AG04449 (cell line): ENCODE measurements around the gene SLC5A6.

Experiments used
- CTCF ChIA-PET: fragments of 350-600 bp; formaldehyde crosslinking; extraction: SDS; loops from one replicate; lab custom pipeline; 2021; ENCODE audit warnings: antibody characterized with exemption; lab: Yijun Ruan, JAX
- POLR2A ChIA-PET: fragments of 400-600, 350-600 bp; formaldehyde crosslinking; extraction: SDS; loops from one replicate; lab custom pipeline; 2020; ENCODE audit warnings: antibody characterized with exemption, inconsistent platforms; lab: Yijun Ruan, JAX
- DNase-seq: peaks from one replicate; pipeline ENCODE4 v3.0.0-alpha.2; 2010; ENCODE audit warnings: low read depth, low spot score
- H3K4me3 ChIP-seq: 2 replicates; pipeline ENCODE4 v1.5.1; 2011; ENCODE audit warnings: low read depth, mild to moderate bottlenecking, control low read depth, low read length
- TF ChIP-seq, protein P1 (sequence below): IDR thresholded peaks from one replicate; pipeline ENCODE4 v1.5.1; 2011; ENCODE audit warnings: mild to moderate bottlenecking, moderate library complexity, low read length, control low read depth, inconsistent platforms; ENCODE audit not compliant: insufficient read depth; ENCODE audit errors: missing control alignments

Gene SLC5A6

DNA sequence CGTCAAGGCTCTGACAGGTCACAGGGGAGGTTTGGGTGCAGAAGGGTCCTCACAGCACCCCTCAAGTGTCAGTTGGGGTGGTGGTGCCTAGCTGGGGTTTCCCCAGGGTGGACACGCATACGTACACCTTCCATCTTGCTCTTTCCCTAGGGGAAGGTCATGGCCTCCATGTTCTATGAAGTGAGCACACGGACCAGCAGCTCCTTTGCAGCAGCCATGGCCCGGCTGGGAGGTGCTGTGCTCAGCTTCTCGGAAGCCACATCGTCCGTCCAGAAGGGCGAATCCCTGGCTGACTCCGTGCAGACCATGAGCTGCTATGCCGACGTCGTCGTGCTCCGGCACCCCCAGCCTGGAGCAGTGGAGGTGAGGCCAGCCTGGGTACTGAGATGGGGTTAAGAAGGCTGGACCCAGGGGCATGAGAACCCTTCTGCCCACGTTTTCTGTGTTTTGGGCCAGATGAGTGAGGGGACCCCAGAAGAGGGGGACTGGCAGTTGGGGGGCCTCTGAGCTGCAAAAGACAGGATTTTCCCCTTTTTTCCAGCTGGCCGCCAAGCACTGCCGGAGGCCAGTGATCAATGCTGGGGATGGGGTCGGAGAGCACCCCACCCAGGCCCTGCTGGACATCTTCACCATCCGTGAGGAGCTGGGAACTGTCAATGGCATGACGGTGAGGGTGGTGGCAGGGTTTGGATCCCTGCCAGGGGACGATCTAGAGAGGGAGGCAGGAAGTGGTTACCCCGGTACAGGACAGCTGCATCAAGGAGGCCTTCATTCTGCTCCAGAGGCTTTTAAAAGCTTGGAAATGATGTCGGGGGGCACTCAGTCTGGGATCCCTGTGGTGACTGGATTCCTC is 29.9 kb upstream of the SLC5A6 start:
- TF ChIP-seq, protein P1, sequence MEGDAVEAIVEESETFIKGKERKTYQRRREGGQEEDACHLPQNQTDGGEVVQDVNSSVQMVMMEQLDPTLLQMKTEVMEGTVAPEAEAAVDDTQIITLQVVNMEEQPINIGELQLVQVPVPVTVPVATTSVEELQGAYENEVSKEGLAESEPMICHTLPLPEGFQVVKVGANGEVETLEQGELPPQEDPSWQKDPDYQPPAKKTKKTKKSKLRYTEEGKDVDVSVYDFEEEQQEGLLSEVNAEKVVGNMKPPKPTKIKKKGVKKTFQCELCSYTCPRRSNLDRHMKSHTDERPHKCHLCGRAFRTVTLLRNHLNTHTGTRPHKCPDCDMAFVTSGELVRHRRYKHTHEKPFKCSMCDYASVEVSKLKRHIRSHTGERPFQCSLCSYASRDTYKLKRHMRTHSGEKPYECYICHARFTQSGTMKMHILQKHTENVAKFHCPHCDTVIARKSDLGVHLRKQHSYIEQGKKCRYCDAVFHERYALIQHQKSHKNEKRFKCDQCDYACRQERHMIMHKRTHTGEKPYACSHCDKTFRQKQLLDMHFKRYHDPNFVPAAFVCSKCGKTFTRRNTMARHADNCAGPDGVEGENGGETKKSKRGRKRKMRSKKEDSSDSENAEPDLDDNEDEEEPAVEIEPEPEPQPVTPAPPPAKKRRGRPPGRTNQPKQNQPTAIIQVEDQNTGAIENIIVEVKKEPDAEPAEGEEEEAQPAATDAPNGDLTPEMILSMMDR, result no peak
- POLR2A ChIA-PET, result interaction anchor here (0.9 kb wide), 1 partner anchor 10 kb away, joined by 3 read pairs; no protein-coding TSS in a partner anchor
- H3K4me3 ChIP-seq, result no peak overlapping the region
- no peak for DNase-seq
- CTCF ChIA-PET, result interaction anchor here (1.3 to 2.1 kb wide), 4 partner anchors 10 to 61 kb away, joined by 3 to 8 read pairs (median 6); no protein-coding TSS in a partner anchor

DNA sequence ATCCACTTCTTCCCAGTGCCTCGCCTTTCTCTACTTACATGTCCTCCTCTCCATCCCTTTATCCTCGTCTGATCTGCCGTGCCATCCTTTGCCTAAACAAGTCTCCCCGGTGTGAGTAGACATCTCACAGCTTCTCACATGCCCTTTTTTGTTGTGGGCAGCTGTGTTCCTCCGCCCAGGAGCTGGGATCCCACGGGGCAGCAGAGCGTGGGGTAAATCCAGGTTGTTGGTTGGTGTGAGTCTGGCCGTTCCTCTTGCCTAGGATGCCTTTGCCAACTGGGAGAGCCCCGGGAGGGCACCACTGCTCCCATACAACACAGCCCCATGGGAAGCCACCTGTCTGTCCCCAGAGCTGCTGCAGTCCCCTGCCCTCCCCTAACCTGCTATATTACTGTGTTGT is 28.3 kb upstream of the SLC5A6 start:
- ChIA-PET POLR2A (no interaction called here), CTCF (interaction anchor here (1.3 to 1.6 kb wide), 2 partner anchors 15 to 63 kb away, joined by 3 to 8 read pairs; no protein-coding TSS in a partner anchor)
- TF ChIP-seq, protein P1, result no peak
- DNase-seq, result no peak
- no peak overlapping the region for H3K4me3 ChIP-seq

DNA sequence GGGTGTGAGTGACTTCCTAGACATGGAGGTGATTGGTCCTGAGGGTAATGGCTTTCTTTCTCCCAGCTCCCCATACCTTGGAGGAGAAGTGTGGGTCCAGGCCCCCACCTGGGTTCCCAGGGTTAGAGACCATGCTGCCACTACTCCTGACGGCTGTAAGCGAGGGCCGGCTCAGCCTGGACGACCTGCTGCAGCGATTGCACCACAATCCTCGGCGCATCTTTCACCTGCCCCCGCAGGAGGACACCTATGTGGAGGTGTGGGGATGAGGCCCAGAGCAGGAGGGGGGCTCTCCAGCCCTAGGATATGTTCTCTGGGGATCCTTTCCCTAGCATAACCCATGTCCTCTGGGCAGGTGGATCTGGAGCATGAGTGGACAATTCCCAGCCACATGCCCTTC is 26.9 kb upstream of the SLC5A6 start:
- TF ChIP-seq, protein P1, result no peak
- no peak overlapping the region for H3K4me3 ChIP-seq
- CTCF ChIA-PET, result interaction anchor here (1.1 kb wide), 1 partner anchor 13 kb away, joined by 3 read pairs; no protein-coding TSS in a partner anchor
- no peak for DNase-seq
- POLR2A ChIA-PET, result no interaction called here

DNA sequence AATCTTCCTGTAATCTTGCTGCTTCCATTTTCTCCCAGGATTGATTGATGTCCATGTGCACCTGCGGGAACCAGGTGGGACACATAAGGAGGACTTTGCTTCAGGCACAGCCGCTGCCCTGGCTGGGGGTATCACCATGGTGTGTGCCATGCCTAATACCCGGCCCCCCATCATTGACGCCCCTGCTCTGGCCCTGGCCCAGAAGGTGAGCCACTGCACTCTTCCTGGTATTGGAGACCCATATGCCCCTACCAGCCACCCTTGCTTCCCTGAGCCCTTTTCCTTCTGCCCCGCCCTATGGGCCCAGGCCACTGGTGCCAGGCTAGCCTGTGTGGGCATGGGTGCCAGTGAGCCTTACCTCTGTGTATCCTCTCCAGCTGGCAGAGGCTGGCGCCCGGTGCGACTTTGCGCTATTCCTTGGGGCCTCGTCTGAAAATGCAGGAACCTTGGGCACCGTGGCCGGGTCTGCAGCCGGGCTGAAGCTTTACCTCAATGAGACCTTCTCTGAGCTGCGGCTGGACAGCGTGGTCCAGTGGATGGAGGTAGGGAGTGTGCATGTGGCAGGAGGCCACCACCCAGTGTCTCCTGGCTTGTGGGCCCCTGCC is 25.4 kb upstream of the SLC5A6 start:
- H3K4me3 ChIP-seq, result no peak overlapping the region
- no peak for DNase-seq
- TF ChIP-seq, protein P1, result no peak
- POLR2A ChIA-PET, result no interaction called here
- CTCF ChIA-PET, result interaction anchor here (0.6 to 1.3 kb wide), 3 partner anchors 27 to 139 kb away, joined by 3 read pairs; no protein-coding TSS in a partner anchor

DNA sequence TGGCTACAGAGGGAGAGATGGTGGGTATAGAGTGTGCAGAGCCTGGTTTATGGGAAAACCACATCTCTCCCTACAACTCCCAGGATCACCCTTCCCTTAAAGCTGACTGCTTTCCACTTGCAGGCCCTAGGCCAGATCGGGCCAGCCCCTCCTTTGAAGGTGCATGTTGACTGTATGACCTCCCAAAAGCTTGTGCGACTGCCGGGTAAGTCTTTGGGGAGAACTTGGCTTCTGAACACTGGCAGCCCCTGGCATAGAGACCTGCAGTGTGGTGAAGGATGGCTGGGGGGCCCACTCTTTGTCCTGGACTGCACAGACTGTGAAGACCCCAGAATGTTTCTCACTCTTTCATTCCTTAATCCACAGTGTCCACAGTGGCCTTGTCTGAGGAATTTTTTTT is 24.6 kb upstream of the SLC5A6 start:
- ChIA-PET CTCF (interaction anchor here (1.0 to 1.3 kb wide), 4 partner anchors 11 to 66 kb away, joined by 3 to 4 read pairs (median 3); no protein-coding TSS in a partner anchor), POLR2A (no interaction called here)
- no peak overlapping the region for H3K4me3 ChIP-seq
- TF ChIP-seq, protein P1, result no peak
- DNase-seq, result no peak

DNA sequence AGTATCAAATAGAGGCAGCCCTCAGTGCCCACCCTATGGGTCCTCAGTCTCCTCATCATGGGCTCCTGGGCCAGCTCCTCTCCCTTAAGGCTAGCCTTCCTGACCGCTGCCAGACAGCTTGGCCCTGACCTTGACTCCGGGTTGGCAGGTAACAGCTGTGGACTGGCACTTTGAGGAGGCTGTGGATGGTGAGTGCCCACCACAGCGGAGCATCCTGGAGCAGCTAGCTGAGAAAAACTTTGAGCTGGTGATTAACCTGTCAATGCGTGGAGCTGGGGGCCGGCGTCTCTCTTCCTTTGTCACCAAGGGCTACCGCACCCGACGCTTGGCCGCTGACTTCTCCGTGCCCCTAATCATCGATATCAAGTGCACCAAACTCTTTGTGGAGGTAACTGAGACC is 24.1 kb upstream of the SLC5A6 start:
- ChIA-PET CTCF (interaction anchor here (1.0 to 1.2 kb wide), 3 partner anchors 10 to 67 kb away, joined by 3 to 4 read pairs (median 3); no protein-coding TSS in a partner anchor), POLR2A (no interaction called here)
- H3K4me3 ChIP-seq, result no peak overlapping the region
- TF ChIP-seq, protein P1, result no peak
- DNase-seq, result no peak
